GM12801 (cell line): ENCODE measurements around the gene TXNDC11.

Experiments
- TF ChIP-seq, protein P1 (sequence below): IDR thresholded peaks from one replicate; pipeline ENCODE4 v1.5.1; 2011; ENCODE audit warnings: control low read depth; ENCODE audit not compliant: insufficient read length; ENCODE audit errors: extremely low read depth

TXNDC11 gene

DNA sequence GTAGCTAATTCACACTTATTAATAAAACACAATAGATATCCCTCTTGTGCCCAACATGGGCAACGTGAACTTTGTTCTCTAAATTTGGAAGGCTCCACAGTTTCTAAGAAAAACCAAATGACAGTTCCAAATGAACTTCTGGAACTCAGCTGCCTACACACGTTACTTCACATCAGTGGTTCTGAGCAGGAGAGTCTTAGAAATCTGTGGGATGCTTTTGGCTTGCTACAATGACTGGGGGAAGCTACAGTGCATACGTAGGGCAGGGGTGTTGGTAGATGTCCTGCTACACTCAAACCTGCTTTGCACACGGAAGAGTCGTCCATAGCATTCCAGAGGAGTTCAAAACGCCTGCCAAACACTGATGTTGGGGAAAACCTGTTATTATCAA lies 8.0 kb downstream of the TXNDC11 start:
- TF ChIP-seq, protein P1, sequence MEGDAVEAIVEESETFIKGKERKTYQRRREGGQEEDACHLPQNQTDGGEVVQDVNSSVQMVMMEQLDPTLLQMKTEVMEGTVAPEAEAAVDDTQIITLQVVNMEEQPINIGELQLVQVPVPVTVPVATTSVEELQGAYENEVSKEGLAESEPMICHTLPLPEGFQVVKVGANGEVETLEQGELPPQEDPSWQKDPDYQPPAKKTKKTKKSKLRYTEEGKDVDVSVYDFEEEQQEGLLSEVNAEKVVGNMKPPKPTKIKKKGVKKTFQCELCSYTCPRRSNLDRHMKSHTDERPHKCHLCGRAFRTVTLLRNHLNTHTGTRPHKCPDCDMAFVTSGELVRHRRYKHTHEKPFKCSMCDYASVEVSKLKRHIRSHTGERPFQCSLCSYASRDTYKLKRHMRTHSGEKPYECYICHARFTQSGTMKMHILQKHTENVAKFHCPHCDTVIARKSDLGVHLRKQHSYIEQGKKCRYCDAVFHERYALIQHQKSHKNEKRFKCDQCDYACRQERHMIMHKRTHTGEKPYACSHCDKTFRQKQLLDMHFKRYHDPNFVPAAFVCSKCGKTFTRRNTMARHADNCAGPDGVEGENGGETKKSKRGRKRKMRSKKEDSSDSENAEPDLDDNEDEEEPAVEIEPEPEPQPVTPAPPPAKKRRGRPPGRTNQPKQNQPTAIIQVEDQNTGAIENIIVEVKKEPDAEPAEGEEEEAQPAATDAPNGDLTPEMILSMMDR, result no peak

DNA sequence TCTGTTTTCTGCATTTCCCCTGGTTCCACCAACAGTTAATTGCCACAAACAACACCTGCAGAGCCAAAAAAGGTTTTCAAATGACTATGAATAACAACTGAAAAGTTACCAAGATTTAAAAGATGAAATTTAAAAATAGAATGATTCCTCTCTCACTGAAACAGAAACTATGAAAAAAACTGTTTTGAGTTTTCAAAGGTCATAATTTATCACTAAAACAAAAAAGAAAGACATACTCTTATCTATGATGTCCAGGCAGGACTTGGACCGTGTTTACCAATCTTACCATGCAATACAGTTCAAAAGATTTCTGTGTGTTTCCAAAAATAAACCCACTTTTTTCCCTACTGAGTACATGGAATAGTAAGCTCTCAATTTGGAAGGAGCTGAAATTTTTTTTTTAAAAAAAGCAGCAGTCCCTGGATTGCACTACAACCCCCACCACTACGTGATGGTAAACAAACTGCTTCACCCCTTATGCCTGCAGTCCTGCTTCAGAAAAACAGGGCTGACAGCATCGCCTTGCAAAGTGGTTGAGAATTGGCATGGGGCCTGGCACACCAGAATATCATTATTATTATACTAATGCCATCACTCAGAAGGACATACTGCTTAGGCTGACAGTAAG lies 8.5 kb downstream of the TXNDC11 start:
- TF ChIP-seq, protein P1, result no peak

DNA sequence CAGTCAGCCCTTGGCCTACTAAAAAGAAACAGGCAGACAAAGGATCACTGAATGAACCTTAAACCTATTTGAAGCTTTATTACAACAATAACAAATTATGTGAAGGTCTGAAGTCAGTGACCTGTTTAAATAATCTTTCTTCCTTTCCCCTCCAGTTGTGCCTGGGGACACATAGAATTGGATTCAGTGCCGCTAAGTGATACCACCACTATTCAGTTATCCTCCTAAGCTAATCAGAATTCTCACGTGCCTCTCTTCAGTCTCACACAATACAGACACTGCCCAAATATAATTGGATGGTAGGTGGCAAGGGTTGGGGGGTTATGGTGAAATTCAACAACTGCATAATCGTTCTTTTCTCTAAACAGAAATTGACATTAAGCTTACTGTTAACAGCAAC lies 11.4 kb downstream of the TXNDC11 start:
- TF ChIP-seq, protein P1, result no peak

DNA sequence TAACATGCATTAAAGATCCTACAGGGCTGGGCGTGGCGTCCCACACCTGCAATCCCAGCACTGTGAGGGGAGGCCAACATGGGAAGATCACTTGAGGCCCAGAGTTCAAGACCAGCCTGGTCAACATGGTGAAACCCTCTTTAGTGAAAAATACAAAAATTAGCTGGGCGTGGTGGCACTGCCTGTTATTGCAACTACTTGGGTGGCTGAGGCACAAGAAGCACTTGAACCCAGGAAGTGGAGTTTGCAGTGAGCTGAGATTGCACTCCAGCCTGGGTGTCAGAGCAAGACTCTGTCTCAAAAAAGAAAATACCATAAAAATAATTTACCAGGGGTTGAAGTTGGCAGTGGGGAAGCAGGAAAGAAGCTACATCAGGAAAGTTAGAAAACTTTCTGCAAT lies 12.9 kb downstream of the TXNDC11 start:
- TF ChIP-seq, protein P1, result no peak

DNA sequence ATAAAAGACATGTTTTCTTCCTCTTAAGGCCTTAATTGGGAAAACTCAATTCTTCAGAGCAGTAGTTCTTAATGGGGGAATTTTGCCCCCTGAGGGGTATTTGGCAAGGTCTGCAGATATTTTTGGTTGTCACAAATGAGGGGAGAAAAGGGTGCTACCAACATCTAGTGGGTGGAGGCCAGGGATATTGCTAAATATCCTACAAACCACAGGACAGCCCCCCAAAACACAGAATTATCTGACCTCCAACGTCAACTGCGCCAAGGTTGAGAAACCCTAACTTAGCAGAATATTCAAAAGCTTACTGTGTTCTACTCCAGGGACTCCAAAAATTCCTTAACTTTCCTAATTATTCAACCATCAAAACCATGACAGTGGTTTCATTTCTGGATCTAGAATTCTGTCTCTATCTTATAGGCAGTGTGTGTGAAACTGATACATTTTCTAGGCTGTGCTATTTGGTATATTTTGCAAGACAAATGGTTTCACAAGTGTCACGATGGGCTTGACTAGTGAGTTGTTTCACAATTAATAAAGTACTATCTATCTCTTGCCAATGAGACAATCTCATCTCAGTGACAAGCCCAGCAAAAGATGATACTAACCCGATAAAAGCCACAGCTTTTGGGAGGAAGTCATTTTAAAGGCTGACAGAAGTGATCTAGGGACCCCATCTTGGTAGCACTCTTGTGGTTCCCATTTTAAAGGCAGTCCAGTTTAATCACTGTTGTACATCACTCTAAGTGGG lies 14.7 kb downstream of the TXNDC11 start:
- TF ChIP-seq, protein P1, result no peak

DNA sequence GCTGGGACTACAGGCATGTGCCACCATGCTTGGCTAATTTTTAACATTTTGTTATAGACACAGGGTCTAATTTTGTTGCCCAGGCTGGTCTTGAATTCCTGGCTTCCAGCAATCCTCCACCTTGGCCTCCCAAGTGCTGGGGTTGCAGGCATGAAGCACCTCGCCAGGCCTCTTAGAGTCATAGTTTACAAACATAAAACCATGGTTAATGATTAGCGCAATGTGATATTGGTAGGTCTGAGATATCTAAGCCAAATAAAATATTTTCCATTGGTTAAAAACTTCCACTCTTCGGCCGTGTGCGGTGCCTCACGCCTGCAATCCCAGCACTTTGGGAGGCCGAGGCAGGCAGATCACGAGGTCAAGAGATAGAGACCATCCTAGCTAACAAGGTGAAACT lies 16.6 kb downstream of the TXNDC11 start:
- TF ChIP-seq, protein P1, result no peak

DNA sequence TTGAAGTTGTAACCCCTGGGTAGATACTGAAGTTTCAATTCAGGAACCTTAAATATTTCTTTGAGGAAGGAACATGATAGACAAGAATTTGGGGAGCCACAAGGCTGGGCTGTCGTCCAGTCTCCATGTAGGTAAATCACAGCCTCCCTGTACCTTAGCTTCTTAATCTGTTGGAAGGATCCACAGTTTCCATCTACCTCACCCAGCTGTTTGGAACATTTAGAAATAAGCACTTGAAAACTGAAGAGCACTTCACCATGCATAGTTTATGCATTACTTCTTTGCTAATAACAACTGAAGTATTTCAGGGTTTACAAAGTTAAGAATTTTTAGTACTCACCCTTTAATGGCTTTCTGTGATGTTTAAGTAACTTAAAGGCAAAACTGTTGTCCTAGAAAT lies 17.2 kb downstream of the TXNDC11 start:
- TF ChIP-seq, protein P1, result no peak
